OCI-M2 (cell line): Measurements from ENCODE around the gene DTHD1.
A peak's percentile ranks its signal among the peaks of the same experiment; 100 is the strongest.

Experiments
- DNase-seq: peaks from one replicate; lab custom pipeline; 2025; ENCODE audit not compliant: unreplicated experiment; lab: John Stamatoyannopoulos, UW

The DTHD1 gene

GRCh38 chr4:36313301-36313700 lies 31.9 kb downstream of the DTHD1 start:
- no peak for DNase-seq

GRCh38 chr4:36313703-36314102 lies 32.3 kb downstream of the DTHD1 start:
- DNase-seq, result no peak

- DNase-seq, result no peak
These were observed 35.2 kb downstream of the DTHD1 start for GRCh38 chr4:36316607-36317006.

- DNase-seq, result no peak
These were observed 36.3 kb downstream of the DTHD1 start for GRCh38 chr4:36317721-36318120.

- no peak for DNase-seq
These were observed 38.9 kb downstream of the DTHD1 start for GRCh38 chr4:36320117-36320896.

GRCh38 chr4:36321176-36321575 lies 39.8 kb downstream of the DTHD1 start:
- no peak for DNase-seq

- no peak for DNase-seq
These were observed 41.5 kb downstream of the DTHD1 start for GRCh38 chr4:36322921-36323354.

GRCh38 chr4:36323816-36324419 lies 42.5 kb downstream of the DTHD1 start:
- peak; percentile 41 for DNase-seq

- DNase-seq, result no peak
These were observed 43.4 kb downstream of the DTHD1 start for GRCh38 chr4:36324808-36325207.

GRCh38 chr4:36325499-36325898 lies 44.1 kb downstream of the DTHD1 start:
- no peak for DNase-seq

GRCh38 chr4:36325926-36326325 lies 44.5 kb downstream of the DTHD1 start:
- DNase-seq, result no peak

- DNase-seq, result no peak
These were observed 45.1 kb downstream of the DTHD1 start for GRCh38 chr4:36326476-36327029.

GRCh38 chr4:36327400-36327799 lies 46.0 kb downstream of the DTHD1 start:
- DNase-seq, result no peak

- no peak for DNase-seq
These were observed 46.7 kb downstream of the DTHD1 start for GRCh38 chr4:36328130-36328529.

GRCh38 chr4:36329228-36329627 lies 47.8 kb downstream of the DTHD1 start:
- DNase-seq, result no peak

- DNase-seq, result no peak
These were observed 49.4 kb downstream of the DTHD1 start for GRCh38 chr4:36330796-36331195.

- no peak for DNase-seq
These were observed 50.8 kb downstream of the DTHD1 start for GRCh38 chr4:36332023-36332781.

GRCh38 chr4:36332782-36333131 lies 51.3 kb downstream of the DTHD1 start:
- no peak for DNase-seq

GRCh38 chr4:36333303-36333877 lies 52.0 kb downstream of the DTHD1 start:
- DNase-seq, result no peak

GRCh38 chr4:36337665-36338185 lies 56.3 kb downstream of the DTHD1 start:
- DNase-seq, result no peak

GRCh38 chr4:36338973-36339372 lies 57.6 kb downstream of the DTHD1 start:
- DNase-seq, result no peak
